A673 (cell line): ENCODE results near the gene LHFPL6.

Experiments used
- CTCF ChIP-seq: fragments of 300-800, 200-600 bp; sonication (generic); conservative IDR thresholded peaks from 2 replicates; pipeline ENCODE4 v1.5.1; 2017; ENCODE audit warnings: low read depth, mild to moderate bottlenecking, antibody characterized with exemption, low read length, moderate library complexity, mixed read lengths
- EZH2 ChIP-seq: fragments of 200-600 bp; sonication (generic); IDR thresholded peaks from 2 replicates; pipeline ENCODE4 v1.6.1; 2017; ENCODE audit warnings: borderline replicate concordance, low read depth, mild to moderate bottlenecking, mixed read lengths, antibody characterized with exemption, low read length; ENCODE audit not compliant: poor library complexity, severe bottlenecking

- TF ChIP-seq CTCF (no peak), EZH2 (no peak)
Observed at GRCh38 chr13:39525506-39525905, 77.5 kb downstream of the LHFPL6 start.
